ENCODE results near the gene PCED1B. TPM values are rescaled to one million over a fixed set of nuclear protein-coding genes. Genes with fewer than 3 reads are reported as not detected.

Gene PCED1B
- total and polyA plus RNA-seq, 5 donors = 1.3 to 2.3 (median 1.3) TPM

DNA sequence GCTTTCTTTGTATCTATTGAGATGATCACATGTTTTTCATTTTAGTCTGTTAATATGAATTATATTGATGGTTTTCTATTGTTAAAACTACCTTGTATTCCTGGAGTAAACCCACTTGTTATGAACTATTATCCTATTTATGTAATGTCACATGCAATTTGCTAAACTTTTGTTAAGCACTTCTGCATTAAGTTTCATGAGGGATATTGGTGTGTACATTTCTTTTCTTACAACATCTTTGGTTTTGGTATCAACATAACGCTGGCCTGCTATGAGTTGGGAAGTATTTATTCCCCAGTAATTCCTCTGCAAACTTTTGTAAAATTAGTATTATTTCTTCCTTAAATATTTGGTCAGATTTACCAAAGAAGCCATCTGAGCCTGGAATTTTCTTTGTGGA is 46.8 kb downstream of the PCED1B start:
- H3K27ac ChIP-seq (ENCODE audit: low read length) = no peak overlapping the region
- WGBS = 87% methylated on average over 1 of the region's 1 CpG
- H3K9me3 ChIP-seq (ENCODE audit: control insufficient read depth, low read length) = no peaks in the 10 kb centered on the region
- intact Hi-C loops (cut with DNase I) = no loop called here
- ATAC-seq (no peak), DNase-seq (no peak)
- no peaks in the 10 kb centered on the region for H3K4me1 ChIP-seq (ENCODE audit: control insufficient read depth, insufficient read depth, low read length)
- no peaks in the 10 kb centered on the region for H3K27me3 ChIP-seq (ENCODE audit: control insufficient read depth, insufficient read depth)
- no peak overlapping the region for H3K4me3 ChIP-seq (ENCODE audit: low read length)

DNA sequence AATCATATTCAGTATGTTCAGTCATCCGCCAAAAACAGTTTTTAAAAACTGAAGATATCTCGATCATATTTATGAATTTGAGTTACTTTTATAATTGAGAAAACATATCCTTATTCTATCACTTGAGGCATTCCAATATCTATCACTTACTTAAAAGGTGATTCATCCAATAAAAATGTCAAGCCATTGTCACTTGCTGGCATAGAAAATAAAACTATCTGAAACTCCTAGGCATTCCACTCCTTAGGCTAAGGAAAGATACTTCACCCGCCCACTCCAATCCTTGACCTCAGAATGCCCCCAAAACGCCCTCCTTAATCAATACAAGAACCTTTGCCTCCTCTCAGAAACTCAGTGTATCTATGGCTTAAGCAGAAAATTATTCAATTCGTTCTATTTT is 51.6 kb downstream of the PCED1B start:
- Histone ChIP-seq H3K4me3 (ENCODE audit: low read length) (no peak overlapping the region), H3K4me1 (ENCODE audit: control insufficient read depth, insufficient read depth, low read length) (no peaks in the 10 kb centered on the region), H3K27ac (ENCODE audit: low read length) (no peak overlapping the region), H3K9me3 (ENCODE audit: control insufficient read depth, low read length) (no peaks in the 10 kb centered on the region), H3K27me3 (ENCODE audit: control insufficient read depth, insufficient read depth) (no peaks in the 10 kb centered on the region)
- ATAC-seq = no peak
- no peak for DNase-seq
- WGBS = 79% methylated on average over 5 of the region's 5 CpGs
- intact Hi-C loops (cut with DNase I) = no loop called here

GRCh38 chr12:47134005-47134404 is 54.6 kb downstream of the PCED1B start:
- H3K27me3 ChIP-seq (ENCODE audit: control insufficient read depth, insufficient read depth) = no peaks in the 10 kb centered on the region
- DNase-seq (no peak), ATAC-seq (no peak)
- intact Hi-C loops (cut with DNase I) = no loop called here
- H3K4me3 ChIP-seq (ENCODE audit: low read length) = no peak overlapping the region
- no peaks in the 10 kb centered on the region for H3K9me3 ChIP-seq (ENCODE audit: control insufficient read depth, low read length)
- WGBS = 79% methylated on average over 3 of the region's 3 CpGs
- H3K4me1 ChIP-seq (ENCODE audit: control insufficient read depth, insufficient read depth, low read length) = no peaks in the 10 kb centered on the region
- H3K27ac ChIP-seq (ENCODE audit: low read length) = no peak overlapping the region

- intact Hi-C loops (cut with DNase I) = no loop called here
- no peaks in the 10 kb centered on the region for H3K4me1 ChIP-seq (ENCODE audit: control insufficient read depth, insufficient read depth, low read length)
- no peak for DNase-seq
- ATAC-seq = no peak
- H3K27ac ChIP-seq (ENCODE audit: low read length) = no peak overlapping the region
- H3K27me3 ChIP-seq (ENCODE audit: control insufficient read depth, insufficient read depth) = no peaks in the 10 kb centered on the region
- 97% methylated on average over 7 of the region's 7 CpGs for WGBS
- H3K4me3 ChIP-seq (ENCODE audit: low read length) = no peak overlapping the region
- no peaks in the 10 kb centered on the region for H3K9me3 ChIP-seq (ENCODE audit: control insufficient read depth, low read length)
Measured at GRCh38 chr12:47135578-47135977, 56.2 kb downstream of the PCED1B start.

GRCh38 chr12:47139000-47139681 is 59.7 kb downstream of the PCED1B start:
- Histone ChIP-seq H3K4me3 (ENCODE audit: low read length) (no peak overlapping the region), H3K9me3 (ENCODE audit: control insufficient read depth, low read length) (peaks cover 1% of the 10 kb centered on the region), H3K4me1 (ENCODE audit: control insufficient read depth, insufficient read depth, low read length) (no peaks in the 10 kb centered on the region), H3K27ac (ENCODE audit: low read length) (no peak overlapping the region), H3K27me3 (ENCODE audit: control insufficient read depth, insufficient read depth) (no peaks in the 10 kb centered on the region)
- DNase-seq = no peak
- 89% methylated on average over 2 of the region's 2 CpGs for WGBS
- intact Hi-C loops (cut with DNase I) = no loop called here
- no peak for ATAC-seq

- DNase-seq (no peak), ATAC-seq (no peak)
- intact Hi-C loops (cut with DNase I) = no loop called here
Measured at GRCh38 chr12:47141459-47141858, 62.0 kb downstream of the PCED1B start.

DNA sequence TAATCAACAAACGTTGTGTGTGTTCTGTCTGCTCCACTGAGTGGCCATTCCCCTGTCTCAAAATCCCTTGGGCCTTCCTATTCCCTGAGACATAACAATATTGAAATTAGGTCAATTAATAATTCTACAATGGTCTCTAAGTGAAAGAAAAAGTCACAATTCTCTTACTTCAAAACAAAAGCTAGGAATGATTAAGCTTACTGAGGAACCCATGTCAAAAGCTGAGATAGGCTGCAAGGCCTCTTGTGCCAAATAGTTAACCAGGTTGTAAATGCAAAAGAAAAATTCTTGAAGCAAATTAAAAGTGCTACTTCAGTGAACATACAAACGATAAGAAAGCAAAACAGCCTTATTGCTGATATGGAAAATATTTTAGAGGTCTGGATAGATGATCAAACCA is 65.3 kb downstream of the PCED1B start:
- Histone ChIP-seq H3K27me3 (ENCODE audit: control insufficient read depth, insufficient read depth) (no peaks in the 10 kb centered on the region), H3K4me3 (ENCODE audit: low read length) (no peak overlapping the region), H3K27ac (ENCODE audit: low read length) (no peak overlapping the region), H3K4me1 (ENCODE audit: control insufficient read depth, insufficient read depth, low read length) (no peaks in the 10 kb centered on the region), H3K9me3 (ENCODE audit: control insufficient read depth, low read length) (peaks cover 1% of the 10 kb centered on the region)
- ATAC-seq (no peak), DNase-seq (no peak)
- 58% methylated on average over 2 of the region's 2 CpGs for WGBS
- intact Hi-C loops (cut with DNase I) = no loop called here

More at GRCh38 chr12:47141459-47141858, 62.0 kb downstream of the PCED1B start:
- H3K27ac ChIP-seq (ENCODE audit: low read length) = no peak overlapping the region
- peaks cover 1% of the 10 kb centered on the region for H3K9me3 ChIP-seq (ENCODE audit: control insufficient read depth, low read length)
- H3K4me1 ChIP-seq (ENCODE audit: control insufficient read depth, insufficient read depth, low read length) = no peaks in the 10 kb centered on the region
- no peak overlapping the region for H3K4me3 ChIP-seq (ENCODE audit: low read length)
- no peaks in the 10 kb centered on the region for H3K27me3 ChIP-seq (ENCODE audit: control insufficient read depth, insufficient read depth)

DNA sequence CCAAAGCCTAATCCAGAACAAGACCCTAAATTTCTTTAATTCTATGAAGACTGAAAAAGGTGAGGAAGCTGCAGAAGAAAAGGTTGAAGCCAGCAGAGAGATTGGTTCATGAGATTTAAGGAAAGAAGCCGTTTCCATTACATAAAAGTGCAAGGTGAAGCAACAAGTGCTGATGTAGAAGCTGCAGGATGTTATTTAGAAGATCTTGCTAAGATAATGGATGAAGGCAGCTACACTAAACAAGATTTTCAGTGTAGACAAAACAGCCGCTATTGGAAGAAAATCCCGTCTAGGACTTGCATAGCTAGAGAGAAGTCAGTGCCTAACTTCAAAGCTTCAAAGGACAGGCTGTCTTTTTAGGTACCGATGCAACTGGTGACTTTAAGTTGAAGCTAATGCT is 65.8 kb downstream of the PCED1B start:
- H3K27me3 ChIP-seq (ENCODE audit: control insufficient read depth, insufficient read depth) = no peaks in the 10 kb centered on the region
- H3K4me1 ChIP-seq (ENCODE audit: control insufficient read depth, insufficient read depth, low read length) = no peaks in the 10 kb centered on the region
- no peak overlapping the region for H3K4me3 ChIP-seq (ENCODE audit: low read length)
- WGBS = 86% methylated on average over 4 of the region's 4 CpGs
- ATAC-seq = no peak
- intact Hi-C loops (cut with DNase I) = no loop called here
- H3K9me3 ChIP-seq (ENCODE audit: control insufficient read depth, low read length) = peaks cover 1% of the 10 kb centered on the region
- DNase-seq = no peak
- no peak overlapping the region for H3K27ac ChIP-seq (ENCODE audit: low read length)

- no peak overlapping the region for H3K4me3 ChIP-seq (ENCODE audit: low read length)
- DNase-seq (no peak), ATAC-seq (no peak)
- 90% methylated on average over 2 of the region's 2 CpGs for WGBS
- H3K4me1 ChIP-seq (ENCODE audit: control insufficient read depth, insufficient read depth, low read length) = no peaks in the 10 kb centered on the region
- H3K27ac ChIP-seq (ENCODE audit: low read length) = no peak overlapping the region
- peaks cover 1% of the 10 kb centered on the region for H3K9me3 ChIP-seq (ENCODE audit: control insufficient read depth, low read length)
- no peaks in the 10 kb centered on the region for H3K27me3 ChIP-seq (ENCODE audit: control insufficient read depth, insufficient read depth)
- intact Hi-C loops (cut with DNase I) = no loop called here
Measured at GRCh38 chr12:47147739-47148138, 68.3 kb downstream of the PCED1B start.

GRCh38 chr12:47149146-47149545 is 69.7 kb downstream of the PCED1B start:
- ATAC-seq = no peak
- WGBS = 76% methylated on average over 3 of the region's 3 CpGs
- intact Hi-C loops (cut with DNase I) = no loop called here
- H3K4me3 ChIP-seq (ENCODE audit: low read length) = no peak overlapping the region
- H3K27ac ChIP-seq (ENCODE audit: low read length) = no peak overlapping the region
- no peaks in the 10 kb centered on the region for H3K9me3 ChIP-seq (ENCODE audit: control insufficient read depth, low read length)
- H3K27me3 ChIP-seq (ENCODE audit: control insufficient read depth, insufficient read depth) = no peaks in the 10 kb centered on the region
- DNase-seq = no peak
- no peaks in the 10 kb centered on the region for H3K4me1 ChIP-seq (ENCODE audit: control insufficient read depth, insufficient read depth, low read length)

- H3K9me3 ChIP-seq (ENCODE audit: control insufficient read depth, low read length) = no peaks in the 10 kb centered on the region
- intact Hi-C loops (cut with DNase I) = no loop called here
- WGBS = 94% methylated on average over 1 of the region's 1 CpG
- no peaks in the 10 kb centered on the region for H3K27me3 ChIP-seq (ENCODE audit: control insufficient read depth, insufficient read depth)
- H3K4me1 ChIP-seq (ENCODE audit: control insufficient read depth, insufficient read depth, low read length) = peaks cover 8% of the 10 kb centered on the region
- ATAC-seq (no peak), DNase-seq (no peak)
- H3K27ac ChIP-seq (ENCODE audit: low read length) = no peak overlapping the region
- no peak overlapping the region for H3K4me3 ChIP-seq (ENCODE audit: low read length)
Measured at GRCh38 chr12:47152095-47152494, 72.7 kb downstream of the PCED1B start.

Data from right cardiac atrium (tissue), 5 donors.